NB4 (cell line): ENCODE measurements around the gene NEURL2.

Experiments used
- DNase-seq: peaks from one replicate; pipeline ENCODE4 v3.0.0; 2010; ENCODE audit warnings: low read depth
- H3K4me3 ChIP-seq: one replicate; pipeline ENCODE4 v1.5.1; 2011; ENCODE audit warnings: mild to moderate bottlenecking, low read depth, low read length, moderate library complexity
- CTCF ChIP-seq: IDR thresholded peaks from one replicate; pipeline ENCODE4 v1.5.1; 2012; ENCODE audit warnings: low read depth, low read length
- MYC ChIP-seq: IDR thresholded peaks from 2 replicates; pipeline ENCODE4 v1.6.1; 2011; ENCODE audit warnings: low read depth, low read length
- POLR2A ChIP-seq: IDR thresholded peaks from 2 replicates; pipeline ENCODE4 v1.6.1; 2011; ENCODE audit warnings: mild to moderate bottlenecking; ENCODE audit not compliant: insufficient read length; ENCODE audit errors: extremely low read depth
- TF ChIP-seq, protein P1 (sequence below): IDR thresholded peaks from 2 replicates; pipeline ENCODE4 v1.6.1; 2011; ENCODE audit warnings: low read depth, low read length

Gene NEURL2

GRCh38 chr20:45890985-45891983 is at the start of gene NEURL2, which contains the start of gene CTSA:
Gene NEURL2 (minus strand): TSS chr20:45891208. CDS start chr20:45890991, 217 bp downstream.
Gene CTSA (plus strand): TSS chr20:45891335. CDS start chr20:45891569, 234 bp downstream.
- TF ChIP-seq, protein P1, sequence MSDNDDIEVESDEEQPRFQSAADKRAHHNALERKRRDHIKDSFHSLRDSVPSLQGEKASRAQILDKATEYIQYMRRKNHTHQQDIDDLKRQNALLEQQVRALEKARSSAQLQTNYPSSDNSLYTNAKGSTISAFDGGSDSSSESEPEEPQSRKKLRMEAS: peak; percentile 99
- TF ChIP-seq CTCF (no peak), MYC (peak; percentile 89), POLR2A (peak; percentile 51)
- peak within 1 kb of the TSS; percentile 74 for H3K4me3 ChIP-seq
- peak; percentile 94 for DNase-seq

DNA sequence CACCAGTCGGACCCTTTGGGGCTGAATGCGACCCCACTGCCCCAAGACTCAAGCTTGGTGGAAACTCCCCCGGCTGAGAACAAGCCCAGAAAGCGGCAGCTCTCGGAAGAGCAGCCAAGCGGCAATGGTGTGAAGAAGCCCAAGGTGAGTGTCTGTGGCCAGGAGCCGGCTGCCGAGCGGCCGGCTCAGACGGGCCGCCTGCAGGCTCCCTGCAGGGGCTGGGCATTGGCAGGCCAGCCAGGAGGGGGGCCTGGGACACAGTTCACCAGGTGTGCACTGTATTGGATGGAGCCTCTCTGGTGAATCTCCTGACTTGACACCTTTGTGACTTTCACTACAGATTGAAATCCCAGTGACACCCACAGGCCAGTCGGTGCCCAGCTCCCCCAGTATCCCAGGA is 49.5 kb upstream of the NEURL2 start:
- DNase-seq: no peak

GRCh38 chr20:45940053-45940452 is 49.0 kb upstream of the NEURL2 start:
- TF ChIP-seq MYC (no peak), POLR2A (no peak), CTCF (no peak)
- TF ChIP-seq, protein P1: no peak
- H3K4me3 ChIP-seq: no peak overlapping the region
- DNase-seq: no peak

More for the DNA sequence above, 49.5 kb upstream of the NEURL2 start:
- no peak overlapping the region for H3K4me3 ChIP-seq
- TF ChIP-seq, protein P1: no peak
- TF ChIP-seq CTCF (no peak), MYC (no peak), POLR2A (no peak)

DNA sequence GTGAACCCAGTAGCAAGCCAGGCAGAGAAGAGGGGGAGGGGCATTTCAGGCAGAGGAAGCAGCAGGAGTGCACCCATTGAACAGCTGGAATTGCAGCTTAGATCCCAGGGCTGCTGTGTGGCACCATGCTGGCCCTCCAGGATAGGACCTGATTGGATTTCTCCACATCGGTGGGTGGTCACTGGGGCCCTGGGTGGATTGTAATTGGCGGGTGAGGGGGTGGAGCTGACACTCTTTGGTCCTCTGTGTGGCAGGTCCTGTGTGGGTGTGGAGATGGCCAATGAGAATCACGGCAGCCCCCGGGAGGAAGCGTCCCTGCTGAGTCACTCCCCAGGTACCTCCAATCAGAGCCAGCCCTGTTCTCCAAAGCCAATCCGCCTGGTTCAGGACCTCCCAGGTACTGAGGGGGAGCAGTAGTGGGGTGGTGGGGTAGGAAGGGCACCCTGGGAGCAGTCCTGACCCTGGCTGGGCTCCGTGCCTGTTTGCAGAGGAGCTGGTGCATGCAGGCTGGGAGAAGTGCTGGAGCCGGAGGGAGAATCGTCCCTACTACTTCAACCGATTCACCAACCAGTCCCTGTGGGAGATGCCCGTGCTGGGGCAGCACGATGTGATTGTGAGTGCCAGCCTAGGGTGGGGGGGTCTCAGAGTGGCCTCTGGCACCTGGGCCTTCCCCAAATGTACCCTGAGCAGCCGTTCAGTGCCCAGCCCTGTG is 47.9 kb upstream of the NEURL2 start:
- TF ChIP-seq CTCF (no peak), MYC (no peak), POLR2A (no peak)
- TF ChIP-seq, protein P1: no peak
- no peak overlapping the region for H3K4me3 ChIP-seq
- DNase-seq: no peak

- TF ChIP-seq POLR2A: no peak
- TF ChIP-seq, protein P1: no peak
- no peak for TF ChIP-seq MYC
- TF ChIP-seq CTCF: no peak
- DNase-seq: no peak
Measured at GRCh38 chr20:45937765-45938164, 46.8 kb upstream of the NEURL2 start.

More at GRCh38 chr20:45937765-45938164, 46.8 kb upstream of the NEURL2 start:
- no peak overlapping the region for H3K4me3 ChIP-seq
